Inflammatory macrophage treated with lipopolysaccharide for 4 hours (primary cell): ENCODE data around the gene FGF19.
"Not testable (repeated sequence)": the region's sequence is repeated elsewhere in the genome, so short reads cannot be mapped to it uniquely, and the experiment has no call there.

ENCODE experiments used
- DNase-seq: peaks from one replicate; pipeline ENCODE4 v3.0.0-alpha.2; 2020

The FGF19 gene

GRCh38 chr11:69716891-69717747 lies 13.3 kb upstream of the FGF19 start:
- no peak for DNase-seq

- DNase-seq, result no peak
These were observed 12.3 kb upstream of the FGF19 start for GRCh38 chr11:69716099-69716498.

- no peak for DNase-seq
These were observed 11.6 kb upstream of the FGF19 start for GRCh38 chr11:69715446-69715845.

DNA sequence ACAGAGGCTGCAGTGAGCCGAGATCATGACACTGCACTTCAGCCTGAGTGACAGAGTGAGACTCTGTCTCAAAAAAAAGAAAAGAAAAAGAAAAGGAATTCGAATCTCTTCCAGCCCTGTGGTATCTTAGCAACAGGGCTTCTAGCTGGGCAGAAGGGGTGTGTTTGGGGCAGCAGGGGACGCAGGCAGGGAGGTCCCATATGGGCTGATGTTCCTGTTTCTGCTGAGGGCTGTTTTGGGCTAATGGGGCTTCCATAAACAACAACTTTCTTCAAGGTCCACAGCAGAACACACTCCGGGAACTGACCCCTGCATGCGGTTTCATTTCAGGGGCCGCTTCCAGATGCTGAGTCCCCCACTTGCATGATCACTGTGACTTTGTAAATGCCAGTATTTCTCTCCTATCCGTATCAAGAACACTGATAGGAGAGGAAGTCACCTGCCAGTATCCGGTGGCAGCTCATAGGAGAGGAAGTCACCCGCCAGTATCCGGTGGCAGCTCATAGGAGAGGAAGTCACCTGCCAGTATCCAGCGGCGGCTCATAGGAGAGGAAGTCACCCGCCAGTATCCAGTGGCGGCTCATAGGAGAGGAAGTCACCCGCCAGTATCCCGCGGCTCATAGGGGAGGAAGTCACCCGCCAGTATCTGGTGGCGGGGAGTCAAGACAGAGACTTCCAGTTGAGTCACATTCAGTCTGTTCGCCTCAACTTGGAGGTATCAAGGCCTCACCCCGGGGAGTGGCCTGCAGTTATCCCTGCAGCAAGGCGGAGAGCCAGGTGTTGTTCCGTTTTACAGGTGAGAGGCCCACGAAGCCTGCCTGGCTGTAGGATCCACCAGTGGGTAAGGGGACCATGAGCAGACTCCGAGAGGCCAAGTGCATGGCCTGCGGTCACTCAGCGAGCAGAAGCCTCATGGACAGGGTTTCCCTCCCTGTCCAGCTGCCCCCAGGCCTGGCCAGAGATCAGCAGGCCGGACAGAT lies 8.3 kb upstream of the FGF19 start:
- DNase-seq, result peak; percentile 43

DNA sequence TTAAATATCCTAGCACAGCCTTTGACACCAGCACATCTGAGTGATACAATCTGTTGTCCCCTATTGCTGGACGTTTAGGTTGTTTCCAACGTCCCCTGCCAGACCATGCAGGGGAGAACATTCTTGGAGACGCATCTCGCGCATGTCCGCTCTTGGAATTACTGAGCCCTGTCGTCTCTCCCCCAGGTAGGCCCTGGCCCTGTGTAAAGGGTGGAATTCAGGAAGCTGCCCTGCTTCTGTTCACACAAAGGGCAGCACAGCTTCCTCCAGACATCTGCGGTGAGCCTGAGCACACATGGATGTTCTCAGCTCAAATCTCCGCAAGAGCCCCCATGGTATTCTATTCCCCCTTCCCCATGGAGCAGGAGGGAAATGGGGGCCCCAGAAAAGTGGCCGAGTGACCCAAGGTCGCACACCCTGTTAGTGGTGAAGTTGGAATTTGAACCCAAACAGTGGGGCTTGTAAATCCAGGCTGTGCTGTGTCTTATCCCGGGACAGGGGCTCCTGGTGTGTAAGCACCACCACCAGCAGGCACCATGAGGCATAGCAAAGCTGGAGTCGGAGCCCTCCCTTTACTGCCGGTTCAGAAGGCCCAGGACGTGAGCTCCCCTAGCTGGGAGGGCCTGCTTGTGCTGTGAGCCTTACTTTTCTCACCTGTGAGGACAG lies 5.0 kb upstream of the FGF19 start:
- DNase-seq, result no peak

DNA sequence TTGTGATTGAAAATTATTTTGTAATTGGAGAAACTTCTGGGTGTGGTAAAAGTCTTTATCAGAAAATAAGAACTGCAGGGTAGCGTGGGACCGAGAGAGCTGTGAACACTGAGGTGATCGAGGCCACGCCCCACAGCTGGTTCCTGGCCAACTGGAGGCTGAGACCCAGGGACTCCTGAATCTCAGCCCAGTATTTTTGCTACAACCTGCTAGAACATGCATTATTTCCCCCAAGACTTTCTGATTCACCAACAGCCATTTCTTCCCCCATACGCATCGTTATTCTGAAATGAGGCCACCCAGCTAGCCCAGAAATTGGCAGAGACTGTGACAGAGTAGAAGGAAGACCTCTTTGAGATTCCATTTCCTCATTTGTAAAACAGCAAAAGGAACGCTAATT lies 3.4 kb upstream of the FGF19 start:
- no peak for DNase-seq

DNA sequence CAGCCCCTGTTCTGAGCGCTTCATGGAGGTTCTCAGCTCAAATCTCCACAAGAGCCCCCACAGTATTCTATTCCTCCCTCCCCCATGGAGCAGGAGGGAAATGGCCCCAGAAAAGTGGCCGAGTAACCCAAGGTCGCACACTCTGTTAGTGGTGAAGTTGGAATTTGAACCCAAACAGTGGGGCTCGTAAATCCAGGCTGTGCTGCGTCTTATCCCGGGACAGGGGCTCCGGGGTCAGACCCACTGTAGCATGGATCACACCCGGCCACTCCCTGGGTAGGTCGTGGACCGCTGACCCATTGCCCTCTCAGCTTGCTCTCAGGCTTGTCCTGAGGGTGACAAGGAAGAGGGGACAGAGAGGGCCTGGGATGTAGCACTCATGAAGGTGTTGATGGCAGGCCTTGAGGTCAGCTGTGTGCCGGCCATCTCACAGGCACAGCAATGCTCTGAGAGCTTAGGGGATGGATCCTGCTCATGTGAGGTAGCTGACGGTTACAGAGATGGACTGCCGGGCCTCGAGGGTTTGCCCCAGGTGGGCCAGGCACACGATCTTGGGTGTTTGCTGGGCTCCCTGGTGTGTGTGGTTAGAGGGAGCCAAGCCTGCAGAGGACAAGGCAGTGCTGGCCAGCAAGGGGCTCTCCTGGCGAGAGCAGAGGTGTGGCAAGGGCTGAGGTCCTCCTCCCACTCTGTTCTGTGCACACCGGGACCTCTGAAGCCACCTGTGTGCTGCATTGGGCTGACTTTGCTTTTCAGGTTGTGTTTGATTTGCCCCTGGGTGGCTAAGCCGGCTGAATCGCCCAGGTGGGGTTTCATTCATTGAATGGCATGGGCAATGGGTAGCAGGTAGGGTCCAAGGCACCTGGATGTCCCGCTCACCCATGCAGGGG lies 2.3 kb upstream of the FGF19 start:
- no peak for DNase-seq

GRCh38 chr11:69705351-69705811 lies 1.6 kb upstream of the FGF19 start:
- DNase-seq, result no peak

DNA sequence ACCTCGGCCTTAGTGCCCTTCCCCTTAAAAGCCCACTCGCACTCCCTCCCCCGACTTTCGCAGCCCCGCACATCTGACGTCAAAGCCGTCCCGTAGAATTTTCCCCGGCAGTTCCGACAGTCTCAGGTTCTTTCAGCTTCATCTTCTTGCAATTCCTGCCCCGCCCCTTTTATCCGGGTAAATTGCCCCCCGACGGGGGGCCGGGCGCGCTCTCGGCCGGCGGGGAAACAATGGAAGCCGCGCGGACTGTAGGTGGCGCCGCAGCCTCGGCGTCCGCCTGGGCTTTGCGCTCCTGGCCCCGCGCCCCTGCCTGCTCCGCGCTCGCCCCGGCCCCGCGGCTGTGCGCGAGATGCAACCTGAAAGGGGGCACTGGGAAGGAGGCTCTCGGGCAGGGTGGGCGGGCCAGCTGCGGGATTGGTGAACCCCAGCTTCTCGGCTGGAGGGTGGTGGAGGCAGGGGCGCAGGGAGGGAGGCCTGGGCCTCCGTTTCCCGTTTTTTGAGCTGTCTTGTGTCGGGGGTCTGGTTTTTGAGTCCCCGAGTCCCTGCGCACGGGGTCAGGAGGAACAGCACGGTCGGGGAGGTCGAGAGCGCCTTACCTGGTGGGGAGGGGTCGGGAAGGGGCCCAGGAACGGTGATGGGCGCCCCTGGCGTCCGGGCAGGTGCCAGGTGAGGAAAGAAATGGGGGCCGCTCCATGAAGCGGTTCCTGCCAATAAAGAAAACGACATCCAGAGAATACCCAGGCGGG lies 859 bp upstream of the FGF19 start:
- DNase-seq, result no peak

DNA sequence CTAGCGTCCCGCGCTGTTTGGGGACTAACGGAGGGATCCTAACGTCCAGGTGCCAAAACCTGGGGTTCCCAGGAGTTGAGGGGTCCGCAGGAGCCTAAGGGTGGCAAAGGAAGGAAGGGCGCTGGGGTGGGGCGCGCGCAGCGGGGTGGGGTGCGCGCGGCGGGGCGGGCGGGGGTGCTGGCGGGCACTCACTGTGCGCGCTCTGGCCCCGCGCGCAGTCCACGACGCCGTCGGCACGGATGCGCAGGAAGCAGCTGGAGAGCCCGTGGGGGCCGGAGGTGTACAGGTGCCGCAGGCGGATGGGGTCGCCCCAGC lies 412 bp downstream of the FGF19 start:
- DNase-seq, result no peak

GRCh38 chr11:69702769-69703452 lies 911 bp downstream of the FGF19 start:
- no peak for DNase-seq

DNA sequence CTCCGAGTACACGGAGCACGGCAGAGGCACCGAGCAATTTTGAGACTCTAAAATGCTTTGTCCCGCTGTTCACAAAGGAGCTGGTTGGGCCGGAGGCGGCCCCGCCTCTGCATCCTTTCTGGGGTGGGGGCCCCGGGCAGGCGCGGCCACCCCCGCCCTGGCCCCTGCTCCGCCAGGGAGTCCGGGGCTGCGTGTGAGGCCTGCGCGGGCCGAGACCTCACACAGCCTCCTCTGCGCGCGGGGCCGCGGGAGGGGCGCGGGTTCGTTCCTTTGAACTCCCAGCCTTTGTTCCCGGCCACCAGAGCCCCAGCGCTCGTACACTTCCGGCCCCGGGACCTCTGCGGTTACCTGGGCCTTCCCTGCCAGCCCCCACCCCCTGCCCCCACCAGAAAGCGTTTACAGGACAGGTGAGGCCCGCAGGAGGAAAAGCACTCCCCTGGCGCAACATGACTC lies 1.6 kb downstream of the FGF19 start:
- DNase-seq, result no peak

DNA sequence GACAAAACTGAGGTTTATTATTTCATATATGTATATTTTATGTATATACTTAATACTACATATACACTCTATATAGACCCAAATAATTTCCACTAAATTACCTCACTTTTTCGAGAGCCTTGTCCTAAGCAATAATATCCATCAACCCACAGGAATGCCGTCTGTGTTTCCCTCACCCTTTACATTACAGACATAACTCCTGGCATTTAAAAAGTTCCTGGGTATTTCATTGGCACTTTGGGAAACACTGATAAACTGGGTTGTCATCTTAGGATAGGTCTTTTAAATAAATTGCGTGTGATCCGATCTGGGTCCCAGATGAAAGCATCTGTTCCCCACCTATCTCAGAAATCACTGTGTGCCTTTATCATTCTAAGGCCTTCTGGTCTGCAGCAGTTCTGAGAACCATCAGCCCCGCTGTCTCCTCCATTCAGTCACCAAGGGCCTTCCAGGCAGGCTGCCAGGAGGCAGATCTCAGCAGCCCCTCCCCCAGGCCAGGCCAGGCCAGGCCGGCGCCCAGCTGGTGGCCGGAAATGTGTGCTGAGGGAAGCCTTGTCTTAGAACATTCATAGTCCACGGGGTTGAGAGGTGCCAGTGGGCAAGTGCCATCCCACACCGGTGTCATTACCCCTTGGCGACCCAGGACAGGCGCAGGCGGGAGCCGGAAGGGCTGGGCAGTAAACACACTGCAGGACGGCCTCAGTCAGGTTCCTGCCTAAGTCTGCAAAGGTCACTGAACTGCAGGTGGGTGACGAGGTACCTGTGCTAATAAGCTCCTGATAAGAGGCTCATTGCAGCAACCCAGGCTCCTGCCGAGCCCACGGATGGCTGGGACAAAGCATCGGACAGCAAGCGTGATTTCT lies 3.3 kb downstream of the FGF19 start:
- no peak for DNase-seq

- DNase-seq, result no peak
These were observed 4.6 kb downstream of the FGF19 start for GRCh38 chr11:69699213-69699612.

DNA sequence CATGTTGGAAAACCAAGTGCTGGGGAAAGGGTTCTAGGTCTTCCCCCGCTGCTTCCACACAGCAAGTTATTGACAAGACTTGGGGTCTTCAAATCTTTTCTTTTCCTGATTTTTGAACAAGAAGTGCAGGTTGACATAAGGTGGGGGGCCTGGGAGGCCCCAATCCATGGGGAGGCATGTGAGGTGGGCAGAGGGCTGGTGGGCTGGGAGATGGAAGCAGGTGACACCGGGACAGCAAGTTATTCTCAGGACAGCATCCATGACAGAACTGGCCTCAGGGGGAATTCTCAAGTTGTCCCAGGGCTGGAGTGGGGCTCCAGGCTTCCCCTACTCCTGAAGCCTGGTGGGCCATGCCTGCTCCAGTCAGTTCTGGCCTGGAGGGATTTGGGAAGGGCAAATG lies 5.5 kb downstream of the FGF19 start:
- DNase-seq, result no peak

GRCh38 chr11:69697861-69698260 lies 6.0 kb downstream of the FGF19 start:
- DNase-seq, result no peak

DNA sequence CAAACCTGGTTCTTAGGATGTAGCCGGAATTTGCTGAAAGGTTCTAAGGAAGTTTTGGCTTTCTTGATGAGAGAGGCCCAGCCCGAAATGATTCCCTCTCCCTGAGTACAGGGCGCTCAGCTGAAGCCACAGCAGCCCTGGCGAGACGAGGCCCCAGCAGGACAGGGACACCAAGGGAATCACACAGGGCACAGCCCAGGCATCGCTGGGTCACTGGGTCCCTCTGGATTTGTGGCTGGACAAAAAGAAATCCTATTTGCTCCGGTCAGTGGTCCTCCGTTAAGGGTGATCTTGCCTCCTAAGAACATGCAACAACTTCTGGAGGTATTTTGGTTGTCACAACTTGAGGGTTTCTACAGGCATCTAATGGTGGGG lies 6.4 kb downstream of the FGF19 start:
- no peak for DNase-seq

- no peak for DNase-seq
These were observed 6.9 kb downstream of the FGF19 start for GRCh38 chr11:69696749-69697468.

GRCh38 chr11:69695995-69696394 lies 7.8 kb downstream of the FGF19 start:
- DNase-seq, result not testable (repeated sequence)
